ENCODE measurements around the gene GPR26.

Gene GPR26

GRCh38 chr10:123743441-123744223, 77.5 kb downstream of the GPR26 start:
- Histone ChIP-seq H3K4me1 (ENCODE audit: control insufficient read depth, insufficient read depth, low read length) (no peaks in the 10 kb centered on the region), H3K27me3 (ENCODE audit: control insufficient read depth, insufficient read depth, low read length) (no peaks in the 10 kb centered on the region), H3K9me3 (replicated peaks; ENCODE audit: low read length) (peaks cover 4% of the 10 kb centered on the region), H3K4me3 (ENCODE audit: low read length) (no peak overlapping the region), H3K9ac (ENCODE audit: low read depth, low read length) (no peak overlapping the region), H3K36me3 (ENCODE audit: insufficient read depth, low read length) (no peaks in the 10 kb centered on the region), H3K4me2 (ENCODE audit: low read length) (no peak overlapping the region)

- Histone ChIP-seq H3K27me3 (ENCODE audit: control insufficient read depth, insufficient read depth, low read length) (no peaks in the 10 kb centered on the region), H3K4me1 (ENCODE audit: control insufficient read depth, insufficient read depth, low read length) (no peaks in the 10 kb centered on the region), H3K9me3 (replicated peaks; ENCODE audit: low read length) (peaks cover 6% of the 10 kb centered on the region), H3K36me3 (ENCODE audit: insufficient read depth, low read length) (no peaks in the 10 kb centered on the region), H3K4me3 (ENCODE audit: low read length) (no peak overlapping the region), H3K4me2 (ENCODE audit: low read length) (no peak overlapping the region), H3K9ac (ENCODE audit: low read depth, low read length) (no peak overlapping the region)
Measured at GRCh38 chr10:123744224-123744536, 78.0 kb downstream of the GPR26 start.
